ENCODE results near the gene RAPSN. TPM values are rescaled to one million over a fixed set of nuclear protein-coding genes. Genes with fewer than 3 reads are reported as not detected.

Gene RAPSN
- total and polyA plus RNA-seq, 12 donors, result 0.18 to 5.1 (median 2.1) TPM

DNA sequence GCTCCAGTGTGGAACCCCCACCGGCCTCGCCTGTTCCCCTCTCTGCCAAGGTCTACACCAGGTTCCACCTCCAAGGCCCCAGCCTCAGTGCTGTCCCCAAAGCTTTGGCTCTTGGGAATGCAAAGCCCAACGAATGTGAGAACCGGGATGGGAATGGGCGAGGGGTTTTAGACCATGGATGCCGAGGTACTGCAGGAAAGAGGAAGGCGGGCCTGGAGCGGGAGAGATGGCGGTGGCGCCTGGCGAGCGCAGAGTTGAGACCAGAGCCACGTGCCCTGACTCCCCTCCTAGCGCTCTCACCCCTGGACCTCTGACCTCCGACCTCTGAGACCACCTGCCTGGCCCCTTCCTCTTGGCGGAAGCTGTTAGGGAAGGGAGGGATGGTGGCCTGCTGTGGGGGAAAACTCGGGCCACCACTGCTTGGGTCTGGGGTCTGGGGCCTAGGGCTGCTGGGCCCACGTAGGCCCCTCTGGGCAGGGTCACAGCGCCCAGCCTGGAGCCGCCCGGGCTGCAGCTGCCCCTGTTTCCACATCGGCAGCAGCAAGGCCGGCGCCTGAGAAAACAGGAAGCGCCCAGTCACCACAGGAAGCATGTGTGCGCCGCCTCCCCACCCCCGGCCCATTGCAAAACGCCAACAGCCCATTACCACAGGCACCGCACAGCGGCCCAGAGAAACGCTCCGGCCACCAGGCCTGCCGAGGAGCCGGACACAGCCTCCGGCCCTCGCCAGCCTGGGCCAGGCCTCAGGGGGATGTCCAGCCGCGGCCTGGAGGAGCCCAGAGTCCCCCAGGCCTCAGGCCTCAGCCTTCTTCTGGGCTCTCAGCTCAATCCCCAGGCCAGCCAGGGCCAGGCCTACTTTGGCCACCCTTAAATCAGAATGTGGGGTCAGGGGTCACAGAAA lies 54.4 kb downstream of the RAPSN start:
- Histone ChIP-seq H3K4me1 (replicated peaks in 1 of 2) (no peaks in the 10 kb centered on the region), H3K36me3 (replicated peaks in 1 of 2) (no peaks in the 10 kb centered on the region), H3K9me3 (replicated peaks in 1 of 3) (no peaks in the 10 kb centered on the region), H3K27ac (peak overlapping the region; percentile 75 to 96 (median 86)), H3K27me3 (no peaks in the 10 kb centered on the region), H3K4me3 (peak overlapping the region in 1 of 4 donors; percentile 34)
- DNase-seq, result peak in 4 of 7 donors; percentile 64 to 75 (median 66)
- intact Hi-C loops (cut with DNase I), result no loop called here
- TF ChIP-seq, protein P1, sequence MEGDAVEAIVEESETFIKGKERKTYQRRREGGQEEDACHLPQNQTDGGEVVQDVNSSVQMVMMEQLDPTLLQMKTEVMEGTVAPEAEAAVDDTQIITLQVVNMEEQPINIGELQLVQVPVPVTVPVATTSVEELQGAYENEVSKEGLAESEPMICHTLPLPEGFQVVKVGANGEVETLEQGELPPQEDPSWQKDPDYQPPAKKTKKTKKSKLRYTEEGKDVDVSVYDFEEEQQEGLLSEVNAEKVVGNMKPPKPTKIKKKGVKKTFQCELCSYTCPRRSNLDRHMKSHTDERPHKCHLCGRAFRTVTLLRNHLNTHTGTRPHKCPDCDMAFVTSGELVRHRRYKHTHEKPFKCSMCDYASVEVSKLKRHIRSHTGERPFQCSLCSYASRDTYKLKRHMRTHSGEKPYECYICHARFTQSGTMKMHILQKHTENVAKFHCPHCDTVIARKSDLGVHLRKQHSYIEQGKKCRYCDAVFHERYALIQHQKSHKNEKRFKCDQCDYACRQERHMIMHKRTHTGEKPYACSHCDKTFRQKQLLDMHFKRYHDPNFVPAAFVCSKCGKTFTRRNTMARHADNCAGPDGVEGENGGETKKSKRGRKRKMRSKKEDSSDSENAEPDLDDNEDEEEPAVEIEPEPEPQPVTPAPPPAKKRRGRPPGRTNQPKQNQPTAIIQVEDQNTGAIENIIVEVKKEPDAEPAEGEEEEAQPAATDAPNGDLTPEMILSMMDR (IDR thresholded peaks at IDR 0.05), result no peak
- peak in 1 of 2 donors; percentile 31 for TF ChIP-seq POLR2A (IDR thresholded peaks at IDR 0.05)
- WGBS, 4 donors, result 67 to 78% (median 68%) methylated on average over 14 to 39 of the region's 39 CpGs

DNA sequence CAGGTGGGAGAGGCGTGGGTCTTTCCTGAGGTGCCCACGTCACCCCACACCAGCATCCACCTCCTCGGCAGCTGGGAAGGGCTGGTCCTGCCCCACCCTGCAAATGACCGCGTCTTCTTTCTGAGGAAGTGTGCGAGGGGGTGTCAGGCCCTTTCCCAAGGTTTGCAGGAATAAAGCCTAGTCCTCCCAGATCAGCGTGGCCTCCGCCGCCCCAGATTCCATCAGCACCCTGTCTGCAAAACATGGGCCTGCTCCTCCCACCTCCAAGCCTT lies 55.0 kb downstream of the RAPSN start:
- WGBS, 4 donors, result 77 to 92% (median 78%) methylated on average over 5 to 9 of the region's 9 CpGs
- H3K27ac ChIP-seq, result peak overlapping the region; percentile 11 to 96 (median 75)
- peak overlapping the region in 1 of 4 donors; percentile 34 for H3K4me3 ChIP-seq
- TF ChIP-seq POLR2A (IDR thresholded peaks at IDR 0.05), result no peak
- TF ChIP-seq, protein P1 (IDR thresholded peaks at IDR 0.05), result no peak
- intact Hi-C loops (cut with DNase I), result no loop called here
- H3K27me3 ChIP-seq, result no peaks in the 10 kb centered on the region
- H3K36me3 ChIP-seq (replicated peaks in 1 of 2), result no peaks in the 10 kb centered on the region
- no peak for DNase-seq
- H3K4me1 ChIP-seq (replicated peaks in 1 of 2), result no peaks in the 10 kb centered on the region
- H3K9me3 ChIP-seq (replicated peaks in 1 of 3), result no peaks in the 10 kb centered on the region

DNA sequence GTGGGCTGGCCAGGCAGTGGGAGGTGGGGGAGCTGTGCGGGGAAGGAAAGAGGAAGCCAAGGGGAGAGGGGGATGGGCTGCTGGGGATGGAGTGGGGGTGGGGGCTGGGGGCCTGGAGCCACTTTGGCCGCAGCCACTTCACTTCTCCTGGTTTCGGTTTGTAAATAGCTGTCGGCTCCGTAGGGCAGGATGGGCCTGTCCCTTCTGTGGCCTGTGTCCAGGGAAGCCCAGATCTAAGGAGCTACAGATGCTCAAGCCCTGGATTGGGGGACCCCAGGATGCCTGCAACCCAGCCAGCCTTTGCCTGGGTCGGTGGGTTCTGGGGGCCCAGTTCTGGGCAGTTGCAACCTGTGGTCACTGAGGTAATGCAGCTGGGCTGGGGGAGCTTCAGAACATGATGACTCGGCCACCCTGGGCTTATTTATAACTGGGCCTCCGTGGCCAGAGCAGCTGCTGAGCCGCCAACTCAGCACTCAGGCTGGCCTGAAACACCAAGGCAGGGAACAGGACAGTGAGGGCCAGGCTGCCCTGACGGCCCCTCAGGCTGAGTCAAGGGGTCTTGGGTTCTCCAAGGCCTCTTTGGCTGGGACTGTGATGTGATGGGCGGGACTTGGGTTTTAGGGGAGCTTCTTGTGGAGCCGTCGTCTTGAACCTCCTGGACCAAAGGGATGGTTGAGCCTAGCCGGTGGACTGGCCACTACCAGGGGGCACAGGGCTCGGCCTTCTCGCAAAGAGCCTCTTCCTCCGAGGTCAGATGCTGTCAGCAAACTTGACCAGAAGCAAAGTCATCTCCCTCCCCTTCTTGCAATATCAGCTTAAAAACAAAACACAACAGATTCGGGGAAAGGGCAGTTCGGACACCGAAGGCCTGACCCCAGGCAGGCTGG lies 55.5 kb downstream of the RAPSN start:
- Histone ChIP-seq H3K9me3 (replicated peaks in 1 of 3) (no peaks in the 10 kb centered on the region), H3K27me3 (no peaks in the 10 kb centered on the region), H3K27ac (peak overlapping the region; percentile 11 to 96 (median 75)), H3K4me1 (replicated peaks in 1 of 2) (no peaks in the 10 kb centered on the region), H3K36me3 (replicated peaks in 1 of 2) (no peaks in the 10 kb centered on the region), H3K4me3 (no peak overlapping the region)
- intact Hi-C loops (cut with DNase I), result no loop called here
- TF ChIP-seq, protein P1 (IDR thresholded peaks at IDR 0.05), result no peak
- no peak for TF ChIP-seq POLR2A (IDR thresholded peaks at IDR 0.05)
- 66 to 74% (median 69%) methylated on average over 7 to 20 of the region's 20 CpGs for WGBS, 4 donors
- DNase-seq, result peak in 5 of 7 donors; percentile 58 to 71 (median 65)

DNA sequence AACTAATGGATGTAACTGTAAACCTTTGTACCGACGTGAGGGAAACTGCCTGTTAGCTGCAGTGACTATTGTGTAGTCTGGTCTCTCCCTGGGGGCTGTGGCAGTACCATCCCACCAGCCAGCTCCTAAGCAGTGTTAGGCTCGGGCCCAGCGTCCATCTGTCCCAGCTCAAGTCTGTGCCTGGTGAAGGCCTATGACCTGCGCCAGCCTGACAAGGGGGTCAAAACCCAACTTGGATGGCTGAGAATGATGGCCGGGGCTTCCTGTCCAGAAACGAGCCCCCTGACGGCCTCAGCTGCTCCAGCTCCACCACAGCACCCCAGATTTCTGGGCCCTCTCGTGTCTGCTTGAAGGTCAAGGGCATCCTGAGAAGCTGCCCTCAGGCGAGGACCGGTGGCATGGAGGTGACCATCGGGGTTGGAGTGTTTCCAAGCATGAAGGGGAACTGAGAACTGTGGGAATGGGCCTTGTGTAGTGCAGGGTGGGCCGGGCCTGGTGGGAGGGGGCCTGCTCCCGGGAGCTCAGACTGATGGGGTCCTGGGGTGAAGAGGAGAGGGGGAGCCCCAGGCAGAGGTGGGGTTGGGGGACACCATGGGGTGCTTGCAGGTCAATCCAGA lies 56.3 kb downstream of the RAPSN start:
- TF ChIP-seq, protein P1 (IDR thresholded peaks at IDR 0.05), result no peak
- TF ChIP-seq POLR2A (IDR thresholded peaks at IDR 0.05), result no peak
- Histone ChIP-seq H3K27ac (peak overlapping the region; percentile 46 to 96 (median 47)), H3K4me3 (no peak overlapping the region), H3K36me3 (replicated peaks in 1 of 2) (no peaks in the 10 kb centered on the region), H3K27me3 (no peaks in the 10 kb centered on the region), H3K9me3 (replicated peaks in 1 of 3) (no peaks in the 10 kb centered on the region), H3K4me1 (replicated peaks in 1 of 2) (no peaks in the 10 kb centered on the region)
- WGBS, 4 donors, result 42 to 68% (median 66%) methylated on average over 6 to 14 of the region's 14 CpGs
- intact Hi-C loops (cut with DNase I), result no loop called here
- no peak for DNase-seq

Data from adrenal gland (tissue), 12 donors.